GM12875 (cell line): ENCODE data around the gene DOCK7.
"Not testable (repeated sequence)": the region's sequence is repeated elsewhere in the genome, so short reads cannot be mapped to it uniquely, and the experiment has no call there.

Experiments
- H3K4me3 ChIP-seq: one replicate; pipeline ENCODE4 v1.5.1; 2011; ENCODE audit warnings: low read depth, low read length, control low read depth
- TF ChIP-seq, protein P1 (sequence below): IDR thresholded peaks from 2 replicates; pipeline ENCODE4 v1.5.1; 2011; ENCODE audit warnings: low read depth, mild to moderate bottlenecking, control low read depth, inconsistent platforms, low read length, moderate library complexity, borderline replicate concordance; ENCODE audit not compliant: insufficient read depth

Gene DOCK7

DNA sequence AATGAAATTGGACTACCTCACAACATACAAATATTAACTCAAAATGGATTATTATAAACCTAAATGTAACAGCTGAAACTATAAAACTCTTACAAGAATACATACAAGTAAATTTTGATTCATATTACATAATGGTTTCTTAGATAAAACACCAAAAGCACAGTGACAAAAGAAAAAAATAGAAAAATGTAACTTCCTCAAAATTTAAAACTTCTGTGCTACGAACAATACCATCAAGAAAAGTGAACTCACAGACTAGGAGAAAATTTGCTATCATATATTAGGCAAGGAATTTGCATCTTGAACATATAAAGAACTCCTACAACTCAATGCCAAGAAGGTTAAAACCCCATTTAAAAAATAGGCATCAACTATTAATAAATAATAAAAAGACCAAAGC lies 59.7 kb downstream of the DOCK7 start:
- TF ChIP-seq, protein P1, sequence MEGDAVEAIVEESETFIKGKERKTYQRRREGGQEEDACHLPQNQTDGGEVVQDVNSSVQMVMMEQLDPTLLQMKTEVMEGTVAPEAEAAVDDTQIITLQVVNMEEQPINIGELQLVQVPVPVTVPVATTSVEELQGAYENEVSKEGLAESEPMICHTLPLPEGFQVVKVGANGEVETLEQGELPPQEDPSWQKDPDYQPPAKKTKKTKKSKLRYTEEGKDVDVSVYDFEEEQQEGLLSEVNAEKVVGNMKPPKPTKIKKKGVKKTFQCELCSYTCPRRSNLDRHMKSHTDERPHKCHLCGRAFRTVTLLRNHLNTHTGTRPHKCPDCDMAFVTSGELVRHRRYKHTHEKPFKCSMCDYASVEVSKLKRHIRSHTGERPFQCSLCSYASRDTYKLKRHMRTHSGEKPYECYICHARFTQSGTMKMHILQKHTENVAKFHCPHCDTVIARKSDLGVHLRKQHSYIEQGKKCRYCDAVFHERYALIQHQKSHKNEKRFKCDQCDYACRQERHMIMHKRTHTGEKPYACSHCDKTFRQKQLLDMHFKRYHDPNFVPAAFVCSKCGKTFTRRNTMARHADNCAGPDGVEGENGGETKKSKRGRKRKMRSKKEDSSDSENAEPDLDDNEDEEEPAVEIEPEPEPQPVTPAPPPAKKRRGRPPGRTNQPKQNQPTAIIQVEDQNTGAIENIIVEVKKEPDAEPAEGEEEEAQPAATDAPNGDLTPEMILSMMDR, result no peak
- H3K4me3 ChIP-seq, result no peak overlapping the region

DNA sequence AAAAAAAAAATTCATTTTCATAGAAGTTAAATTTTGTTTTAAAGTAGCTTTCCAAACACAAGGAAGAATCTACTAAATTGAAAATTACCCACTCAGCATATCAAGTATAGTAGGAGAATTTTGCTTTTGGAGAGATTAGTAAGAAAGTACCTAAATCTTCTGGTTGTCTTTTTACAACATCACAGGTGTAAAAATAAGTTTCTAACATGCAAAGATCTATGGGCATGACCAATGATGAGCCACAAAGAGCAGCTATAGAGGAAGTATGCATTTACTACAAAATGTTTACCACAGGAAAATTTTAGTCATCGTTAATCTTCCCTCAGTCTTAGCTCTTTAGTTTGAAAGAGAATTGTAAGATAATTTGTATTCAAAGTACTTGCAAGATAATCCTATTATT lies 62.8 kb downstream of the DOCK7 start:
- TF ChIP-seq, protein P1, result no peak
- H3K4me3 ChIP-seq, result no peak overlapping the region

DNA sequence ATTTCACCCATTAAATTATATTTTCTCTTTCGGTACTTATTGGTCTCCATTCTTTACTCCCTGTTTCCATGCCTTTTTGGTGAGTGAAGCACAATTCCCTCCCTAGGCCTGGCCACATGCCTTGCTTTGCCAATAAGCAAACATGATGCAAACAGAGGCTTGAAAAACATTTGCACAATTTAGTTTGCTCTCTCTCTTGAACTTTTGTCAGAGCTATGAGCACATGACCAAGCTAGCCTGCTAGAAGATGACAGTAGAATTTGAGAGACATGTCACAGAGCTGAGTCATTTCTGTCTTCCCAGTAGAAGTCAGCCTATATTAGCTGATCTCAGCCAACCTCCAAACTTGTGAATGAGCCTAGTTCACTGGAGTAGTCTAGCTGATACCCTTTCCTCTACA lies 66.3 kb downstream of the DOCK7 start:
- TF ChIP-seq, protein P1, result no peak
- H3K4me3 ChIP-seq, result no peak overlapping the region

DNA sequence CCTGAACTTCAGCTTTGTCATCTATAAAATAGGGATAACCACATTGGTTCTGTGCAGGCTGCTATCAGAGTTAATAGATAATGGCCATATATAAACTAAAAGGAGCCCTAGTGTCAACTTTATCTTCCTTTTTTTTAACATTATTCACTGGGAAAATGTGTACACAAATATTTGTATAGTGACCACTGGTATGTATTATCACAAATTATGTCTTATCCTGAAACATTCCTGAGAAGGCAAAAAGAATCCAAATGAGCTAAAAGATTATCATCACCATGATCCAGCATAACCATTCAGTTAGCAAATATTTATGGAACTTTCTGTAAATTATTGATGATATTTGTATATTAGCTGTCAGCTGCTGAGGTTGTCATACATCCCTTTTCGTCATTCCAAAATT lies 74.3 kb downstream of the DOCK7 start:
- H3K4me3 ChIP-seq, result no peak overlapping the region
- TF ChIP-seq, protein P1, result no peak

DNA sequence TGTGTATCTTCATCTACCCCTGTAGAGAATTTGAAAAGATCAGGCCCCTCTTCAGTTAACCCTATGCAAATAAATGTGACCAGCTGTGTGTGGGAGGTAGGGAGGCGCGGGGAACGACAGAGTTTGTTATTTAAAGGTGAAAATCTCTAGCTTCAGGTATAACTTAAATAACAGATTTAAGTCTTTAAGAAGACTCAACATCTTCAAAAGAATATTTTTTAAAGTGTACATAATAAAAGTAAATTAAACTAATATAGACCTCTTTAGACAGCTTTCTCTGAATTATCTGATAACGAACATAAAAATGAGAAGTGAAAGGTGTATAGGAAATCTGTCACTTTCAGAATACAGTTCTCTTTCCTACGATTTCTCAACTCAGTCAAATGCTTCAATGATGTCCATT lies 74.9 kb downstream of the DOCK7 start:
- no peak overlapping the region for H3K4me3 ChIP-seq
- TF ChIP-seq, protein P1, result no peak

DNA sequence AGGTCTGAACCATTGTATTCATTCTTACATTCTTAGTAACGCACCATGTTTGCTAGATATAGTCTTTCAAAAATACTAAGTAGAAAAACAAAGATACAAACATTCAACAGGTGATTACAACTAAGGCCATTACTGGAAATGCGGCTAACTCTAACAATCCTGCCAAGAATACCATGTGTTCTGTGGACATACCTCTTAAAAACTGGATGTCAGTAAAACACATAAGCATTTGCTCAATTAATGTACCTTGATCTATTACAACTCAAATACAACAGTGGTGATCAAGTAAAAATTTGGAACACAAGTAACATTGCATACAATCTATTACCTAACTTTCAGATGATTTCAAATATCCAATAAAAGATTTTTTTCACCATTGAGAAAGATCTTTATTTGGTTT lies 75.4 kb downstream of the DOCK7 start:
- H3K4me3 ChIP-seq, result no peak overlapping the region
- TF ChIP-seq, protein P1, result no peak

DNA sequence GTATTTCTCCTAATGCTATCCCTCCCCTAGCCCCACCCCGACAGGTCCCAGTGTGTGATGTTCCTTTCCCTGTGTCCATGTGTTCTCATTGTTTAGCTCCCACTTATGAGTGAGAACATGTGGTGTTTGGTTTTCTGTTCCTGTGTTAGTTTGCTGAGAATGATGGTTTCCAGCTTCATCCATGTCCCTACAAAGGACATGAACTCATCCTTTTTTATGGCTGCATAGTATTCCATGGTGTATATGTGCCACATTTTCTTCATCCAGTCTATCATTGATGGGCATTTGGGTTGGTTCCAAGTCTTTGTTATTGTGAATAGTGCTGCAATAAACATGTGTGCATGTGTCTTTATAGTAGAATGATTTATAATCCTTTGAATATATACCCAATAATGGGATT lies 77.6 kb downstream of the DOCK7 start:
- not testable (repeated sequence) for H3K4me3 ChIP-seq

DNA sequence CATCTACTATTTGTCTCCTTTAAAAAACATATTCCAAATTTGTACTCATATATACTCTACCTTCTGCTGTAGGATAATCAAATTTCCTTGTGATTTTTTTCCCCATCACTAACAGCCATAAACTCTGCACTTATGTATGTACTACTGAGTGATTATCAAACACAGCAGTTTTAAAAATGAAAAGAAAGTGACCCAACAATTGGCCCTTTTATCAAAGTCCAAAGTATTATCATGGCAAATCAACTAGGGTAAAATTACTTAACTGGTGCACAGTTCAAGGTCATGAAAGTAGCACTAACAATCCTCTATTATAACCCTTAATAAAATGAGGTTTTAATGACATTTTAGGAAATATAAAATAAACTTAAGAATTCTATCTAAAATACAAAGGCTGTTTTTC lies 79.3 kb downstream of the DOCK7 start:
- no peak overlapping the region for H3K4me3 ChIP-seq
- TF ChIP-seq, protein P1, result no peak
